Brain pericyte (primary cell): ENCODE results near the gene VWA1.
"Not testable (repeated sequence)": the region's sequence is repeated elsewhere in the genome, so short reads cannot be mapped to it uniquely, and the experiment has no call there.

ENCODE experiments used
- DNase-seq: peaks from one replicate; pipeline ENCODE4 v3.0.0-alpha.2; 2012; ENCODE audit warnings: low read depth, low spot score

Gene VWA1

GRCh38 chr1:1402901-1403392 is 32.5 kb upstream of the VWA1 start:
- DNase-seq = not testable (repeated sequence)

DNA sequence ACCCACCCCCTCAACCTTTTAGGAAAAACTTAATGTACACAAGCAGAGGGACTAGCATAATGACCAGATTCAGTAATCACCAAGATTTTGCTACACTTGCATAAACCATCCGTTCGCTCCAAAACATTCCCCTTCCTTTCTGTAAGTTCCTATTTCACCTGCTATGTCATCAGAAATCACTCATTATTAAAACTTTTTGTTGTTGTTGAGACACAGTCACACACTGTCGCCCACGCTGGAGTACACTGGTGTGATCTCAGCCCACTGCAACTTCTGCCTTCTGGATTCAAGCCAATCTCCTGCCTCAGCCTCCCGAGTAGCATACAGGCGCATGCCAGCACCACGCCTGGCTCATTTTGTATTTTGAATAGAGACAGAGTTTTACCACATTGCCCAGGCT is 31.8 kb upstream of the VWA1 start:
- no peak for DNase-seq

DNA sequence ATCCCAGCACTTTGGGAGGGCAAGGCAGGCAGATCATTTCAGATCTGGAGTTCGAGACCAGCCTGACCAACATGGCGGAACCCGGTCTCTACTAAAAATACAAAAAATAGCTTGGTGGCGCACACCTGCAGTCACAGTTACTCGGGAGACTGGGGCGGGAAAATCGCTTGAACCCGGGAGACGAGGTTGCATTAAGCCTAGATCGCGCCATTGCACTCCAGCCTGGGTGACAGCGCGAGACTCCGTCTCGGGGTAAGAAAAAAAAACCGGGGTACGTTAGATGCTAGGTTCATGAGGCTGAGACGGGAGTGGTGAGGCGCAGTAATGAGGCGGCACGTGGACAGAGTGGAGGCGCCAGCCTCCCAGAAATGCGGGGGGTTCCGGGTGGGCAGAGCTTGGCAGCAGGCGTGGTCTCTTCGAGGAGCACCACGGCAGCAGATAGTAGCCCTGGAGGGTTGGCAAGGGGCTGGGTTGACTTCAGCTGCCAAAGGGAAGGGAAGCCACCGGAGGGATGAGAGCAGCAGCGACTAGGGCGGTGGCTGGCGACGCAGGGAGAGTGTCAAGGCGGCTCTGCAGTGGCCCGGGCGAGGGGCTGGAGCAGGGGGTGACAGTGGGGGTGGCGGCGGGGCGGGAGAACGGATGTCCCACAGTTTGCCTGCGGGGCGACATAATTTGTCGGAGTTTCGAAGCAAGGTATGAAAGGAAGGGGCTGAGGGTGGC is 29.2 kb upstream of the VWA1 start:
- no peak for DNase-seq

GRCh38 chr1:1406821-1407635 is 28.5 kb upstream of the VWA1 start, which contains the start of gene MRPL20:
Gene MRPL20 (minus strand): TSS chr1:1407293. CDS start chr1:1407217, 76 bp downstream.
- peak; percentile 61 for DNase-seq

- DNase-seq = no peak
Measured at GRCh38 chr1:1407636-1408318, 27.7 kb upstream of the VWA1 start.

DNA sequence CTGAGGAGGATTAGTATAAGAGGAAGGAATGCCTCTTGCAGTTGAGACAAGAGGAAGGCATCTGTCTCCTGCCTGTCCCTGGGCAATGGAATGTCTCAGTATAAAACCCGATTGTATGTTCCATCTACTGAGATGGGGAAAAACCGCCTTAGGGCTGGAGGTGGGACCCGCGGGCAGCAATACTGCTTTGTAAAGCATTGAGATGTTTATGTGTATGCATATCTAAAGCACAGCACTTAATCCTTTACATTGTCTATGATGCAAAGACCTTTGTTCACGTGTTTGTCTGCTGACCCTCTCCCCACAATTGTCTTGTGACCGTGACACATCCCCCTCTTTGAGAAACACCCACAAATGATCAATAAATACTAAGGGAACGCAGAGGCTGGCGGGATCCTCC is 25.3 kb upstream of the VWA1 start:
- DNase-seq = not testable (repeated sequence)

GRCh38 chr1:1411626-1412025 is 23.9 kb upstream of the VWA1 start:
- no peak for DNase-seq

DNA sequence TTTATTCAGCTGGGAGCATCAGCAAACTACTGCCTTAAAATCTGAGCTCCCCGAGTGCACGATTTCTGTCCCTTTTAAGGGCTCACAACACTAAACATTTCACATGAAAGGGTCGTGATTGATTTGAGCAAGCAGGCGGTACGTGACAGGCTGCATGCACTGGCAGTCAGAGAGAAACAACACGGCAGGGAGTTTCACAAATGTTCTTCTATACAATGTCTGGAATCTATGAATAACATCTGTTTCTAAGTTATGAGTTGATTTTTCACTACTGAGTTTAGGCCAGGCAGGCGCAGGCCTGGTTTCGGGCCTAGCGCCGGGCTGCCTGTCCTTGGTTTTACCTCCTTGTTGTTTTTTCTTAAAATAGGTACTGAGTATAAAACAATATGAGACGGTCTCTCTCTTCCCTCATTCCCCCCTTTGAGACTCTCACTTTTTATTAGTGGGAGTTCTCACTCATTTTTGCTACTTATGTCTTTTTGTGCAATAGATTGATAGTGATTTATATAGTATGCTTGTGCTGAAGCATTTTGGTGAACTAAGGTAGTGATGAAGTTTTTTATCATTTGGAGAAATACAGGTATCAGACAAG is 23.1 kb upstream of the VWA1 start:
- DNase-seq = not testable (repeated sequence)

- no peak for DNase-seq
Measured at GRCh38 chr1:1415751-1416150, 19.7 kb upstream of the VWA1 start.

GRCh38 chr1:1417396-1417795 is 18.1 kb upstream of the VWA1 start:
- DNase-seq = not testable (repeated sequence)

DNA sequence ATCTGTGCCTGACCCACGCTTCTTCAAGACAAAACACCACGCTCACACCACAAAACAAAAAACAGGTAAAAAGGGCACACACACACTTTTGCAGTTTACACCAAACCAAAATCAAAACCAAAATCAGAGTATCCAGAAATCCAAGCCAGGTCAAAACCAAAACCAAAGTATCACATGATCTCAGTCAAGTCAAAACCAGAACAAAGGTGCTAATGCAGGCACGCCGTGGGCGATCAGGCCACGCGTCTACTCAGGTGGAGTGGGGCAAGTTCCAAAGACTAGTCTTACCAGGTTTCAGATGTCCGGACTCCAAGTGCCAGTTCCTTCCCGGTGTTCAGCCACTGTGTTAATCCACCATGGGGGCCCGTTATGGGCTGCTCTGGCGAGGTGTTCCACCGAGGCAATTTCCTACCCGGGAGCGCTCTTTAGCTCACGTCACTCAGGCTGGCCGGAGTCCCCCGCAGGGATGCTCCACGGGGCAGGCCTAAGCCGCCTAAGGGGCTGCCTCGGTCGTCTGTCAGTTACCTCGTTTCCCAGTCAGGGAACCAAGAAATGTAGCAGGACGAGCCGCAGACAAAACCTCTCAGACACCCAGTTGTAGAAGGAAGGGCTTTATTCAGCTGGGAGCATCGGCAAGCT is 17.5 kb upstream of the VWA1 start:
- DNase-seq = not testable (repeated sequence)

GRCh38 chr1:1418464-1419362 is 16.8 kb upstream of the VWA1 start:
- DNase-seq = no peak

GRCh38 chr1:1419363-1419812 is 16.1 kb upstream of the VWA1 start:
- DNase-seq = no peak

DNA sequence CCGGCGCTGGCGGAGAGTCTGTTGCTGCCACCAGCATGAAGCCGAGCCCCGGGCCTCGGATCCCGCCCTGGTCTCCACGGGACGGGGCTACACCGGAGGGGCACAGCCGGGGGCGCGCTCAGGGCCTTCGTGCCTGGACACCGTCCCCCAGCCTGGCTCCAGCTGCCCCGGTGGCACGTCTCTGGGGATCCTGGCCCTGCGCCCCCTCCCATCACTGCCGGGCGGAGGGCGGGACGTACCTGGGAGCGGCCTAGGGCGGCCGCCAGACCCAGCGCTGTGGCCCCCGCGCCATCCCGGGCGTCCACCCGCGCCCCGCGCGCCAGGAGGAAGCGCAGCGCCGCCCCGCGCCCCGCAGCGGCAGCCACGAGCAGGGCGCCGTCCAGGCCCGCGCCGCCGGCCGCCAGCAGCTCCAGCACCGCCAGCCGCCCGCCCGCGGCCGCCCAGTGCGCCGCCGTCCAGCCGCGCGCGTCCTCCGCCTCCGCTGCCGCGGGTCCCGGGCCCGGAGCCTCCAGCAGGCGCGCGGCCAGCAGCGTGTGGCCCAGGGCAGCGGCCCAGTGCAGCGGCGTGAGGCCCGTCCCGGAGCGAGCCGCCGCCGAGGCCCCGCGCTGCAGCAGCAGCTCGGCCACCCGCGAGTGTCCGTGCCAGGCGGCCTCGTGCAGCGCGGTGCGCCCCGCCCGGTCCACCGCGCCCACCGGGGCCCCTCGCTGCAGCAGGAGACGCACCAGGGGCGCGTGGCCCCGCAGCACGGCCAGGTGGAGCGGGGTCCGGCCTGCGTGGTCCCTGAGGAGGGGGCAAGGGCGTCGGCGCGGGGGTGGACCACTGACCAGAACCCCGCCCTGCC is 15.5 kb upstream of the VWA1 start:
- DNase-seq = no peak

- no peak for DNase-seq
Measured at GRCh38 chr1:1420654-1421141, 14.8 kb upstream of the VWA1 start.

DNA sequence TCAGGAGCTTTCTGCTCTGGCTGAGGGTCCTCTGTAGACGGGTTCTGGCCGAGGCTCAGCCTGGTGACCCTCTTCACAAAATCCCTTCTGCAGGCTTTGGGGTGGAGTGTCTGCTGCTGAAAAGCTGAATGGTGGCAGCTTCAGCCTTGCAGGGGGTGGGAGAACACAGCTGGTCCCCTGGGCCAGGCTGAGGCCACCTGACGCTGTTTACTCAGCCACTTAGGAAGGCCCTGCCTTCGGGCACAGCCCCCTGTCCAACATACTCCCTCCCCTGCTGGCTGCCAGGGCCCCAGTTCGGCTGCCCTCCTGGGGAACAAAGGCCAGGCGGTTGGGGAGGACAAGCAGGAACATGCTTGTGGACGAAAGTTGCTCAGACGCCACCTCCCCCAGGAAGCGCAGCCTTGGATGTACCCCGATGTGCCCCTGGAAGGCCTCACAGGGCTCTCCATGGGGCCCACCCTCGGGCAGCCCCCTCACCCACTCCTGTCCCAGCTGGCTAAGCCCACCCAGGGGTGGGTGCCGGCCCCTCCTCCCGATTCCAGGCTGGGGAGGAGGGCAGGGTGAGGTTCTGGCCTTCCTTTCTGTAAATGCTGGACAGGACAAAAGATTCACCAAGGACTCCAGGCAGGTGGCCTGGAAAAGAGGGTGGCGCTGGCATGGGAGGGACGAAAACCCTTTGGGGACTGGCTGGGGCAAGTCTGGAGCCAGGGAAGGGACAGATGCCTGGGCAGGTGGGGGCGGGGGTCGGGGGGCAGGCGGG is 14.2 kb upstream of the VWA1 start, which contains the start of gene ANKRD65:
ANKRD65 (minus strand) TSS at position 130 of the 760 bp plus-strand sequence. CDS start 271 bp downstream, outside the sequence.
- DNase-seq = no peak

- DNase-seq = no peak
Measured at GRCh38 chr1:1421907-1422464, 13.5 kb upstream of the VWA1 start.
